Retina (tissue), 1 donor: Measurements from ENCODE around the gene ANKRD11.
"Not testable (repeated sequence)": the region's sequence is repeated elsewhere in the genome, so short reads cannot be mapped to it uniquely, and the experiment has no call there.

ENCODE experiments used
- DNase-seq: peaks from one replicate; pipeline ENCODE4 v3.0.0-alpha.2; 2016

The ANKRD11 gene

DNA sequence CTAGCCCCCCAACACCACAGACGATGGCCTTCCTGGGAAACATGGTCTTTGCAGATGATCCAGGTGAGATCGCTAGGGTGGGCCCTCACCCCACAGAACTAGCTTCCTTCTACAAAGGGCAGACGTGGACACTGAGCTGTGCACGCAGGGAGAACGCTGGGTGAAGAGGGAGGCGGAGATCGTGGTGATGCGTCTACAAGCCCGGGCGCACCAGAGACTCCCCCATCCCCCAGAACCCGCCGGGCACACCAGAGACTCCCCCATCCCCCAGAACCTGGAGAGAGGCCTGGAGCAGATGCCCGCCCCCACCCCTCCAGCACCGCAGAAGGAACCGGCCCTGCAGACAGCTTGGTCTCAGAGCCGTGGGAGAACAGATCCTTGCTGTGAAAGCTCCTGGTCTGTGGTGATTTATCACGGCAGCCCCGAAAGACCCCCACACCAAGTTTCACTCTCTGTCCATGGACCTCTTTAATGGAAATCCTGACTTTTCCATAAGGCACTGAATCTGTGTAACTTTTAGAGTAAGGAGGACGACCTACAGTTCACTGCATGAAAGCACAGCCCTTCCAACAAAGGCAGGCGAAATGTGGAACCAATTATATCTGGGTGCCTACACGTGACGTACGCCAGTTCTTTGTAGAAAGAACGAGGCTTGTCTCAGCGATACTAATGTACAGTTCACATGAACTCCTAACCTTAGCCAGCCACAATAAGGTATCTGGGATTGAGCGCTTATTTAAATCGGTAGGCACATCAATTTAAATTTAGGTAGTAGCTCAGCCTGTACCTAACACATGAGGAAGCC lies 88.5 kb downstream of the ANKRD11 start:
- DNase-seq = no peak

GRCh38 chr16:89401205-89401604 lies 89.2 kb downstream of the ANKRD11 start:
- DNase-seq = no peak

DNA sequence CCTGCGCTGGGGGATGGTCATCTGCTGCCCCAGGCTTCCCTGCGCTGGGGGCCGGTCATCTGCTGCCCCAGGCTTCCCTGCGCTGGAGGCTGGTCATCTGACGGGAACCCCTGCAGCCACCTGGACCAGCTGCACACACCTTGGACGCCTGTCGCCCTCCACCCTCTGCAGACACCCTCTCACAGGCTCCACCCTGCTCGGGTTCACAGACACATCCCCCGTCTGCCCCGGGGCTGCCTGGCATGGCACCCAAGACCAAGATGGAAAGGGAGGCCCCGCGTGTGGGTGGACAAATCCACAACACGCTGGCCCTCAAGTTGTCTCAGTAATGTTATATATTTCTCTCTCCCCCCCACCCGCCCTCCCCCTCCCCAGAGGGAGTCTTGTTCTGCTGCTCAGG lies 89.6 kb downstream of the ANKRD11 start:
- no peak for DNase-seq

- no peak for DNase-seq
Observed at GRCh38 chr16:89398924-89399323, 91.4 kb downstream of the ANKRD11 start.

- no peak for DNase-seq
Observed at GRCh38 chr16:89397331-89397861, 93.0 kb downstream of the ANKRD11 start.

DNA sequence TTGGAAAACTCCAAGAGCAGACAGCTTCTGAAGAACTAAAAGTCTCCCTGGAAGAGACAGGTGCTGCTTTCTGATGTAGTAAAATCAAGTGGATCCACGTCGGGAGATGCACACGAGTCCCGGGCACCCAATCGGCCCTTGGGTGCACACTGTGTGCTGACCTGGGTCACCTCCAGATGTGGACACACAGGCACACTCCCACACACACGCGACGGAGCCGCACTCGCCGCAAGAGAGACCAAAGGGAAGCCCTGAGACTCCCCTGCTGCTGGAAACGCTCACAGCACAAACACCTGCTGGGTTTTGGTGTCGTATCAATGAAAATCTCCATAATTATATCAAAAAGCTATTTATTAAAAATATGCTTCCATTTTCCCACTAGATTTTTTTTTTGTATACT lies 94.2 kb downstream of the ANKRD11 start:
- no peak for DNase-seq

- DNase-seq = peak; percentile 64
Observed at GRCh38 chr16:89395150-89396142, 94.9 kb downstream of the ANKRD11 start.

- DNase-seq = no peak
Observed at GRCh38 chr16:89393738-89394406, 96.5 kb downstream of the ANKRD11 start.

DNA sequence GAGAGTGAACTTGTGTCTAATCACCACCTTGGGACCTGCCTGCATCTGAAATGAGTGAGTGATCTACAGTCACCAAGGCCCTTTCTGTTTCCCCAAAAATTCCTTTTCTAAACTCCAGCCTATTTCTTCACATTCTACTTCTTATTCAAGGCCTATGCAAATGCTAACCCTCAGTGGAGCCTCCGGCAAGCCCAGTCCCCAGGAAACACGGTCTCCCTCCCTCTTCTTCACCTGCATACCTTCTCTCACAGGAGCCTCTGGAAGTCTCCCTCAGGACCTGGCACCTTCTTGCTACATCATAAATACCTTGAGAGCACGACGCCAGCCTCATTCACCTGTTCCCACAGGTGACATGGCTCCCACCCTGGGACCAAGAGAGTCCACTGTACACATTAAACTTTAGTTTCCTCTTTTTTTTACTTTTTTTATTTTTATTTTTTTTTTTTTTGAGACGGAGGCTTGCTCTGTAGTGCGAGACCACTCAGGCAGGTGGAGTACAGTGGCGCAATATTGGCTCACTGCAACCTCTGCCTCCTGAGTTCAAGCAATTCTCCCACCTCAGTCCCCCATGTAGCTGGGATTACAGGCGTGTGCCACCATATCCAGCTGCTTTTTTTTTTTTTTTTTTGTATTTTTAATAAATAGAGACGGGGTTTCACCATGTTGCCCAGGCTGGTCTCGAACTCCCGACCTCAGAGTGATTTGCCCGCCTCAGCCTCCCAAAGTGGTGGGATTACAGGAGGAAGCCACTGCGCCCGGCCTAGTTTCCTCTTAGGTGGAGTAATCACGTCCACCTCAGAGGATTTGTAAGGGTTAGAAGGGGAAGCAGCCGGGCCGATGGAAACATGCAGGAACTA lies 97.3 kb downstream of the ANKRD11 start:
- DNase-seq = no peak

DNA sequence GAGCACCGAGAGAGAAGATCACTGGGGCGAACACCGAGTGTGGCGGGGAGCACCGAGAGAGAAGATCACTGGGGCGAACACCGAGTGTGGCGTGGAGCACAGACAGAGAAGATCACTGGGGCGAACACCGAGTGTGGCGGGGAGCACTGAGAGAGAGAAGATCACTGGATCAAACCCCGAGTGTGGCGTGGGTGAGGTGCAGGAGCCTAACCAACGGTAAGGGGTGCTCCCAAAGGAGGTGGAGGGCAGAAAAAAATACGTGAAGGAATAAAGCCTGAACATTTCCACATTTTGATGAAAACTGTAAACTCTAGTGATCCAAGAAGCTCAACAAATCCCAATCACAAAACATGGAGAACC lies 100.2 kb downstream of the ANKRD11 start:
- DNase-seq = not testable (repeated sequence)

GRCh38 chr16:89389504-89390223 lies 100.7 kb downstream of the ANKRD11 start:
- not testable (repeated sequence) for DNase-seq

DNA sequence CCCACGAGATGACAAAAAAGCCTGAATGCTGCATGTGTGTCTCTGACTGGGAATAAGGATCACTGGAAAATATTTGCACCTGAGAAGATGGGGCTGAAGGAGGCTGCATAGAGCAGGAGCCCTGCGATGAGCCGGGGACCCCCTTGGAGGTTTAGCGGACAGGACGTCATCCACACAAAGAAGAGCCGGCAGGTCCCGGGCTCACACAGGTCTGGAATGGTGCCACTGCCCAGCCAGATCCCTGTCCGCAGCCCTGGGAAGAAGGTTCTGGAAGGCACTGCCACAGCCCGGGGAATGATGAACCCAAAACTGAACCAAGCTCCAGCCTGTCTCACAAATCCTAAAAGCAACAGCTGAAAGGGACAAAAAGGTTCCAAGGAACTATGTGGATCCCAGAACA lies 101.8 kb downstream of the ANKRD11 start:
- DNase-seq = no peak

DNA sequence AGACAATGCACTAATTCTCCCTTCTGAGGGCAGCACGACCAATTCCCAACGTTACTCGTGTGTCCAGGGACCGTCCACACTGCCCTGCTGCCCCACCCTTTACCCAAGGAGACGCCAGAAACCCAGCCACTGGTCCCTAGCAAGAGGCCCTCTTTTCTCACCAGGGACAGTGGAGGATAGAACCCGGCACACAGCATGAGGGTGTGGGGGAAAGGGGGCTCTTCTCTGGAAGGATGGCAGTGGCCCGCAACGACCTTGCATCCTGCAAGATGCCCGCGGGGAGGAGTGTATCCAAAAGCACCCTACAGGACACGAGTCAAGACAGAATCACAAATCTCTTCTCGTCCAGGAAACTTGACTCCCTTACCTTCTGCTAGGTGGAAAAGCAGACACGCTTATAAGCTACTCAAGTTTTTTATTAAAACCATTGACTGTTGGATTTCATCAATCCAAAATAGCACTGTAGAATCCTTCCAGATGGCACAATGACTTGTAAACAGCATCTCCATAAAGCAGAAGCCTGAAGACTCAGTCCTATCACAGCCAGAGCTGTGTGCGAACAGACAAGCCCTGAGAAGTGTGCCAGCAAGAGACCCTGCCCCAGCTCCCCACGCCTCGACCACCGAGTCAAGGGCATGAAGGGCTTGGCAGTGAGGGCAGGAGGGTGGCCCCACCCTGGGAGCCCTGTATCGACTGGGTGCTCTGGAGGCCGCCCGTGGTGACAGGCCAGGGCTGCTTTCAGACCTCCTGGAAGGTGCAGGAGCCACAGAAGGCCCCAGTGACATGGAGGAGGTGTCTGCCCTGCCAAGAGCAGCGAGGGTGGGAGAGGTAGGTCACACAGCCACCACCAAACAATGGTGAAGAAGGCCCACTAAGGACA lies 103.8 kb downstream of the ANKRD11 start:
- no peak for DNase-seq

GRCh38 chr16:89385712-89386111 lies 104.6 kb downstream of the ANKRD11 start:
- no peak for DNase-seq

- DNase-seq = no peak
Observed at GRCh38 chr16:89384282-89384681, 106.1 kb downstream of the ANKRD11 start.

DNA sequence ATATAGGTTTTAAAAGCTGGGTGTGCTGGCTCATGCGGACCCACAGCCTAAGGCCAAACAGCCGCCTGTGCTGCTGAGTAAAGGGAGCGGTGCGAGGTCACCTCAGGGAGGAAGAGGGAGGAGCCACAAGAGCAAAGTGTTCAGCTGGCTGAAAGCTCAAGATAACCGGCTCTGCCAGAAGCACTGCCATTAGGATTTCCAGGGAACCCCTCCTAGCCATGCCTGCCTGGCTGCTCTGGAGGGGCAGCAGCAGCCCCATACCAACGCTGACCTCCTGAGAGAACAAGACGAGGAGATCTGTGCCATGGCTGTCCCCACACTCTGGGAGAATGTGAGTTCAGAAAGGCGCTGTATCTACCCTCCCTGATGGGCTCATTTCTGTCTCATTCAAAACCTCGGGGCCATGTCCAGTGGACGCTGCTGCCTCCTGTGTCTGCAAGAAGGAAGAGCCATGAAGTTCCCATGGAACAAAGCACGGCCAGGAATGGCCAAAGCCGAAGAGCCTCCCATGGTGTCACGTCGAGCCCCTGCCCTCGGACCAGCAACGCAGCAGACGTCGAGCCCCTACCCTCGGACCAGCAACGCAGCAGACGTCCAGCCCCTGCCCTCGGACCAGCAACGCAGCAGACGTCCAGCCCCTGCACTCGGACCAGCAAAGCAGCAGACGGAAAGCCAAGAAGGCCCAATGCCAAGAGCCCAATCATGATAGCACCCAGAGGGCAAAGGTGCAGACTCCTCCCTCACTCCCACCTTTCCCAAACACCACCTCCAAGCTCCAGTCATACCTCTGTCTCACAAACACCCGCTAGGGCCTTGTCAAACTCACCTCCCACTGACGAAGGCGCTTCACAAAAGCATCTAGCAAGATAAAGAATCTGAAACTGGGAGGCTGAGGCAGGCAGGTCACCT lies 107.0 kb downstream of the ANKRD11 start:
- peak; percentile 61 for DNase-seq

DNA sequence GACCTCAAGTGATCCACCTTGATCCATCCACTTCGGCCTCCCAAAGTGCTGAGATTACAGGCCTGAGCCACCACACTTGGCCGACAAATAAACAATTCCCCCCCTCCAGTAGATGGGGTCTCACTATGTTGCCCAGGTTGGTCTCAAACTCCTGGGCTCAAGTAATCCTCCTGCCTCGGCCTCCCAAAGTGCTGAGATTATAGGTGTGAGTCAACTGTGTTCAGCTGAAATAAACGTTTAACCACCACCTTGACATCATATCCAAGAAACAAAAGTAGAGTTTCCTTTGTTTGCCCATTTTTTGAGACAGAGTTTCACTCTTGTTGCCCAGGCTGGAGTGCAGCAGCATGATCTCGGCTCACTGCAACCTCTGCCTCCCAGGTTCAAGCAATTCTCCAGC lies 107.8 kb downstream of the ANKRD11 start:
- DNase-seq = not testable (repeated sequence)

- DNase-seq = no peak
Observed at GRCh38 chr16:89381788-89382187, 108.6 kb downstream of the ANKRD11 start.

- DNase-seq = no peak
Observed at GRCh38 chr16:89380681-89381080, 109.7 kb downstream of the ANKRD11 start.
